ENCODE results near the gene ARHGAP23. TPM values are rescaled to one million over a fixed set of nuclear protein-coding genes. Genes with fewer than 3 reads are reported as not detected.

Gene ARHGAP23
- total and polyA plus RNA-seq, 8 donors: 27.7 to 51.0 (median 39.7) TPM

DNA sequence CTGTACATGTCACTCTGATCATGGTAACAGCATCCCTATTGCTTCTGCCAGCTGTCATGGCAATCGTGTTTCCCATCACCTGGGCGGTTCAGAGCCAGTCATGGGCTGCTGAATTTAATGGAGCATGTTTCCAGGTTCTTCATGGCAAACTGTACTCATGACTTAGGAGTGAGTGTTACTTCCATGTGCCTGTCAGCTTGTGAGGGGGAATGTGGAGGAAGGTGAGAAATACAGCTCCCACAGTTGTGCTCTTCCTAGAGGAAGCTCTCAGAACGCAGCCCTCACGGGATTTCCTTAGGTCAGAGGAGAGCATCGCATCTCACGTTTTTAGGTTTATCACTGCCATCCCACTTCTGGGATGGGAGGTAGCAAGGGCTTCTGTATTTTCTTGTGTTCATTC is 28.0 kb upstream of the ARHGAP23 start:
- no peak overlapping the region for H3K27ac ChIP-seq
- H3K9me3 ChIP-seq: no peaks in the 10 kb centered on the region
- no peaks in the 10 kb centered on the region for H3K27me3 ChIP-seq
- ATAC-seq (no peak), DNase-seq (no peak)
- H3K4me1 ChIP-seq: no peaks in the 10 kb centered on the region
- H3K4me3 ChIP-seq: no peak overlapping the region
- peaks cover 0 to 57% of the 10 kb centered on the region in 2 donors for H3K36me3 ChIP-seq
- intact Hi-C loops (cut with DNase I): no loop called here
- TF ChIP-seq, protein P1, sequence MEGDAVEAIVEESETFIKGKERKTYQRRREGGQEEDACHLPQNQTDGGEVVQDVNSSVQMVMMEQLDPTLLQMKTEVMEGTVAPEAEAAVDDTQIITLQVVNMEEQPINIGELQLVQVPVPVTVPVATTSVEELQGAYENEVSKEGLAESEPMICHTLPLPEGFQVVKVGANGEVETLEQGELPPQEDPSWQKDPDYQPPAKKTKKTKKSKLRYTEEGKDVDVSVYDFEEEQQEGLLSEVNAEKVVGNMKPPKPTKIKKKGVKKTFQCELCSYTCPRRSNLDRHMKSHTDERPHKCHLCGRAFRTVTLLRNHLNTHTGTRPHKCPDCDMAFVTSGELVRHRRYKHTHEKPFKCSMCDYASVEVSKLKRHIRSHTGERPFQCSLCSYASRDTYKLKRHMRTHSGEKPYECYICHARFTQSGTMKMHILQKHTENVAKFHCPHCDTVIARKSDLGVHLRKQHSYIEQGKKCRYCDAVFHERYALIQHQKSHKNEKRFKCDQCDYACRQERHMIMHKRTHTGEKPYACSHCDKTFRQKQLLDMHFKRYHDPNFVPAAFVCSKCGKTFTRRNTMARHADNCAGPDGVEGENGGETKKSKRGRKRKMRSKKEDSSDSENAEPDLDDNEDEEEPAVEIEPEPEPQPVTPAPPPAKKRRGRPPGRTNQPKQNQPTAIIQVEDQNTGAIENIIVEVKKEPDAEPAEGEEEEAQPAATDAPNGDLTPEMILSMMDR (IDR thresholded peaks at IDR 0.05): no peak

DNA sequence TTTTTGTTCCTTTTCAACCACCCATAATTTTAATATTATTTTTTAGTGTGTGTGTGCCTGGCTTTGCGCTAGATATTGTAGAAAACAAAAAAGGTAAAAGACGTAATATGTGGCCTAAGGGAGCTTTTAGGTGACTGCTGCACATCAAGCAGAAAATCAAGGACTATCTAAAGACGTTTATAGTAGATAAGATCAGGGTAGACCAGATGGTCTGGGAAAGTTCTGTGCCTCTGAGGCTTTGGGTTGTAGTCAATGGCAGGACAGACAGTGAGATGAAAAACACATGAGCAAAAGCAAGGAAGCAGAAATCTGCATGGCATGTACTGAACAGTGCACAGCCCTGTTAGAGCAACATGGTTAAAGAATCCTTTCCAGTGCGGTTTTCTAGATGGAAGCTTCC is 26.8 kb upstream of the ARHGAP23 start:
- no peaks in the 10 kb centered on the region for H3K4me1 ChIP-seq
- H3K27me3 ChIP-seq: no peaks in the 10 kb centered on the region
- no peak overlapping the region for H3K27ac ChIP-seq
- DNase-seq: no peak
- no peak overlapping the region for H3K4me3 ChIP-seq
- H3K9me3 ChIP-seq: no peaks in the 10 kb centered on the region
- ATAC-seq: no peak
- peaks cover 0 to 45% of the 10 kb centered on the region in 2 donors for H3K36me3 ChIP-seq
- intact Hi-C loops (cut with DNase I): no loop called here
- TF ChIP-seq, protein P1 (IDR thresholded peaks at IDR 0.05): no peak

DNA sequence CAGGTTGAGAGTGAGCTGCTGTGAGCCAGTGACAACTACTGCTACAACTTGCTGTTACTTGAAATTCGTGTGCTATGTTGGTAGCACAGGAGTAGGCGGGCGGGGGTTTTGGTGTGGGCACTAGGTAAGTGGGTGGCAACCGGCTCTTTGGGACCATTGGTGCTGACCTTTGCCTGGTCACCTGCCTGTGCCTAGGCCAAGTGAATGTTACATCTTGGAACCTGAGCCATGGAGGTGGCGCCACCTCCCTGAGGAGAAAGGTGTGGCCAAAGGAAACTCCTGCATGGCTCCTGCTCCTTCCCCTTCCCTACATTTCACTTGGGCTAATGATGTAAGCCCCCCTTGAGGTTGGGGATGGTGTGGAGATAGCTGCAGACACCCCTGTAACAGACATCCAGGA is 25.4 kb upstream of the ARHGAP23 start:
- Histone ChIP-seq H3K4me3 (no peak overlapping the region), H3K27me3 (no peaks in the 10 kb centered on the region), H3K4me1 (no peaks in the 10 kb centered on the region), H3K36me3 (peaks cover 0 to 35% of the 10 kb centered on the region in 2 donors), H3K9me3 (no peaks in the 10 kb centered on the region), H3K27ac (no peak overlapping the region)
- intact Hi-C loops (cut with DNase I): no loop called here
- DNase-seq (no peak), ATAC-seq (no peak)
- TF ChIP-seq, protein P1 (IDR thresholded peaks at IDR 0.05): no peak

DNA sequence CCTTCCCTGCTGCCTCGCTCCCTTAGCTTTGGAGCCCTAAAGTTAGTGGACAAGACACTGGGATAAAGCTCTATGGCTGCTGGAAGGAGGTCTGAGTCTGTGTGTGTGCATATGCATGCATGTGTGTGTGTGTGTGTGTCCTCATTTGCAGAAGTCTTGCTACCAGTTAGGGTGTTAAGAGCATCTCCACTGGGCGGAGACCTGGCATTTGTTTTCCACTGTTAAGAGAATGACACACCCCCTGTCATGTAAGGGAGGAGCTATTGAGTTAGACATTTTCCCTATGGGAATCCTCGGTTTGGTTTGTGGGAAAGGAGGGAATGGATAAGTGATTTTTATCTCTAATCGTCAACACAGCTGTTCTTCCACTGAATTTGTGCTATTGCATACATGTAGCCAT is 24.8 kb upstream of the ARHGAP23 start:
- peak in 1 of 4 donors; percentile 59 for DNase-seq

DNA sequence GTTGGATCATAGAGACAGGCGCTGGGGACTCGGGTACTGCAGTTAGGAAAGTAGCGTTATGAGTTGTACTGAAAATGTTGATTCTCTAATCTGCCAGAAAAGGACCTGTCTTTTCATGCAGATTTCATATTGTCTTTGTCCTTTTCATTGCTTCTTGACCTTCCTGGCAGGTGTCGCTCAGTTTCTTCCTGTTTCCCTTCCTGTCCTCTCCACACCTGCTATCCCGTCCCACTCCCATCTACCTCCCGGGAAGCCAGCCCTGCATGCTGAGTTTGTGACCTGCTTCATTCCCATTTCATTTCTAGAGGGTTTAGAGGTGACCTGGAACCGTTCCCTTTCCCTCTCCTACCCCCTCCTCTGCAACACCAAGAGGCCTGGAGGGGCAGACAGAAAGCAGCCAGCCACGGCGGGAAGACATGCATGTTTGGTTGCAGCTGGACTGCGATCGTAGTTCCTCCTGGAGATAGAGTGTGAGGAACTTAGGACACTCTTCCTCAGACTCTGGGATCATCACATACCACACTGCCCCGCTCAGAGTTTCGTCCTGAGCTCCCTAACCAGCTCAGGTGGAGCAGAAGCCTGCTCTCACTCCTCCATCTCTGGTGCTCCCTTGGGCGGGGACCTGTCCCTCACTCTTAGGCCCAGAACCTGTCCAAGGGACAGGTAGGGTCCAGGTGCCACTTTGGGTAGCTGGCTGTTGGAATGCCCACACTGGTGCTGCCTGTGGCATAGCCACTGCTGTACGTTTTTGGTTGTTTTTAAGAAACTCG is 23.9 kb upstream of the ARHGAP23 start:
- intact Hi-C loops (cut with DNase I): no loop called here
- Histone ChIP-seq H3K27me3 (no peaks in the 10 kb centered on the region), H3K27ac (no peak overlapping the region), H3K4me1 (no peaks in the 10 kb centered on the region), H3K4me3 (no peak overlapping the region), H3K9me3 (no peaks in the 10 kb centered on the region), H3K36me3 (peaks cover 0 to 31% of the 10 kb centered on the region in 2 donors)
- TF ChIP-seq, protein P1 (IDR thresholded peaks at IDR 0.05): no peak
- DNase-seq (no peak), ATAC-seq (no peak)

More for the DNA sequence above, 24.8 kb upstream of the ARHGAP23 start:
- intact Hi-C loops (cut with DNase I): no loop called here
- Histone ChIP-seq H3K27ac (no peak overlapping the region), H3K4me1 (no peaks in the 10 kb centered on the region), H3K9me3 (no peaks in the 10 kb centered on the region), H3K4me3 (no peak overlapping the region), H3K36me3 (peaks cover 0 to 35% of the 10 kb centered on the region in 2 donors), H3K27me3 (no peaks in the 10 kb centered on the region)
- TF ChIP-seq, protein P1 (IDR thresholded peaks at IDR 0.05): no peak
- ATAC-seq: peak; percentile 40
